Measurements from ENCODE around the gene FANK1.
"Not testable (repeated sequence)": the region's sequence is repeated elsewhere in the genome, so short reads cannot be mapped to it uniquely, and the experiment has no call there.

FANK1 gene

DNA sequence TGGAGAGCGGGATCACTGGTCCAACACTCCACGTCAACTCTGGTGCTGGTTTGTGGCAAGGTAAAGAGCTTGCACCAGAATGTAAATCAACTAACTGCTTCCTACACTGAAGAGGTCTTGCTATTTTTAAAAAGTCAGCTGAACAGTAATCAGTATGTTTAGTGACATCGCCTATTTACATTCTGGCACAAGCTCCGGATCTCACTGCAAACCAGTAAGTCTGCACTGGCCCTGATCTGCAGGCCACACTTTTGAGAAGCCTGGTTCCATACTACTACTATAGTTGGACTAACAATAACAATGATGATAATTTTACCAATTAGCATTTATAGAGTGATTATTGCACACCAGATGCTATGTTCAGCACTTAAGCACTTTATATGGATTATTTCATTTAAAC, 6.9 kb upstream of the FANK1 start:
- not testable (repeated sequence) for DNase-seq (ENCODE audit: low read depth)

DNA sequence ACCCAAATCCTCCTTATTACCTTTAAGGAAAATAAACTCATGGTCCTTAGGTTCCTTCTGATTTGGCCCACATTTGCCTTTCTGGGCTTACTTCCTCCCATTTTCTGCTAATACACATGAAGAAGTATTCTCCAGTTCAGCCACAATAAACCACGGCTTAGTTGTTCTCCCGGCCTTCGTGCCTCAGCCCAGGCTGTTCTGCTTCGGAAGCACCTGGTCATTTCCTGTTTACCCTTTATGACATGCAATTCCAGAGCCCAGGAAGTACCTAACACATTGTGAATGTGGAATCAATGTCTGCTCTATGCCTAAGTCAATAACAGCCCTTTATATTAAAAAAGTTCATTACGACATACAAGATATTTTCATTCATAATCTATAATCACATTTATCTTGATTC, 4.0 kb upstream of the FANK1 start:
- DNase-seq (ENCODE audit: low read depth), result not testable (repeated sequence)

- DNase-seq (ENCODE audit: low read depth), result not testable (repeated sequence)
Observed at GRCh38 chr10:125894176-125894575, 2.2 kb upstream of the FANK1 start.

DNA sequence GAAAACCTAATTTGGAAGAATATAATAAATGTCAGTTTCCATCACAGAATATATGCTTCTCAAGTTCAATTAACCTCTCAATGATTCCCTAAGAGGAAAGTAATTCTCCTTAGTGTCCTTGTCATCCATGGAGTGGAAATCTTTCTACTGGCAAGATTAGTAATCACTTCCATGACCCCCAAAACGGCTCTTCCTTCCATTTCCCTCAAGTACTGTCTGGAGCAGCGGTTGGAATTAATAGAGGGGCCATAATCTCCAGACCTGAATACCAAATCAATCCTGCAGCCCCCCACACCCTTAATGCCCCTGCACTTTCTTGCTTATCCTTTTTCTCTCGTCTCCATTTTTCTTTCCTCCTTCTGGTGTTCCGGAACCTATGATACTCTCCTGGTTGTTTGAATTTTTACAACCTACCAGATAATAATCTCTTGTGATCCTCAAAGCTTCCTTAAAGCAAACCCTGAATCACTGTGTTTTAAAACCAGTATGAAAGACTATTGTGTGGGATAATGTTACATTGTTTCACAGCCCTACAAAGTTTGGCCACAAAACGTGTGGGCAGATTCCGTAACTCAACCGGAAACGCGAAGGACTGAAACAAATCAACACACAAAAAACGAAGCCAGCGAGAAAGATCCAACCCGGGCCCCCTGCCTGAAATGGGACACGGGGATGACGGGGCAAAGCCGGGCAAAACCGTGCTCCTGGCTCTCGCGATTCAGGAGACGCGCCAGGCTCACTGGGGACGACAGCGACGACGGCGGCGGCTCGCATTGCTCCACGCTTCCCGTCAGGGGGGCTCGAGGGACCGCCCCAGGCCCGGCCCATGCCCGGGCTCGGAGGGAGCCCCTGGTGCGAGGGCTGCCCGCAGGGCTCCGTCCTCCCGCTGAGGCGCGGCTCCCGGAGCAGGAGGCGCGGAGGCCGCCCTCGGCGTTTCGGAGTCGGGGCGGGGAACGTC, 955 bp upstream of the FANK1 start:
- DNase-seq (ENCODE audit: low read depth), result peak; percentile 4

GRCh38 chr10:125897317-125897716, 953 bp downstream of the FANK1 start:
- DNase-seq (ENCODE audit: low read depth), result not testable (repeated sequence)

DNA sequence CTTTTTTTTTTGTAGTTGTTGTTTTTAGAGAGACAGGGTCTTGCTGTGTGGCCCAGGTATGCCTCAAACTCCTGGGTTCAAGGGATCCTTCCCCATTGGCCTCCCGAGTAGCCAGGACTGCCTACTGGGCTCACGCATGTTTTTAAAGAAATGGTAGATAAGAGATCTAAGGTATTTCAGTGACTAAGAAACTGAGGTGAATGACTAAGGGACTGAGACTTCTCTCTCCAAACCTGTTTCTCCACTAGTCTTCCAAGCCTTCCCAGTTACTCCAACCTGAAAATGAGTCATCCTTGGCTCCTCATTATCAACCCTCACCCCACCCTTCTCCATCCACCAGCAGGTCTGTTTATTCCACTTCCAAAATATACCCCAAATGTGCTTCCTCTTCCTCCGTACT, 4.6 kb downstream of the FANK1 start:
- not testable (repeated sequence) for DNase-seq (ENCODE audit: low read depth)

GRCh38 chr10:125903135-125903640, 6.8 kb downstream of the FANK1 start:
- not testable (repeated sequence) for DNase-seq (ENCODE audit: low read depth)

GRCh38 chr10:125905069-125905994, 9.0 kb downstream of the FANK1 start:
- not testable (repeated sequence) for DNase-seq (ENCODE audit: low read depth)

GRCh38 chr10:125907598-125907997, 11.2 kb downstream of the FANK1 start:
- DNase-seq (ENCODE audit: low read depth), result not testable (repeated sequence)

GRCh38 chr10:125908813-125909212, 12.4 kb downstream of the FANK1 start:
- DNase-seq (ENCODE audit: low read depth), result not testable (repeated sequence)

DNA sequence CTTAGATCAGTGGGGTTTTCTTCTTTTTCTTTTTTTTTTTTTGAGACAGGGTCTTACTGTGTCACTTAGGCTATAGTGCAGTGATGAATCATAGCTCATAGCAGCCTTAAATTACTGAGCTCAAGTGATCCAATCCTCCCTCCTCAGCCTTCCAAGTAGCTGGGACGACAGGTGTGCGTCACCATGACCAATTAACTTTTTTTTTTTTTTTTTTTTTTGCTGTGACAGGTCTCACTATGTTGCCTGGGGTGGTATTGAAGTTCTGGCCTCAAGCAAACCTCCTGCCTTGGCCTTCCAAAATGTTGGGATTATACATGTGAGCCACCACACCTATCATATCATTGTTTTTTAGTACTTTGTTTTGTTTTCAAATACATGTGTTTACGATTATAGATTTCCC, 13.1 kb downstream of the FANK1 start:
- DNase-seq (ENCODE audit: low read depth), result not testable (repeated sequence)

DNA sequence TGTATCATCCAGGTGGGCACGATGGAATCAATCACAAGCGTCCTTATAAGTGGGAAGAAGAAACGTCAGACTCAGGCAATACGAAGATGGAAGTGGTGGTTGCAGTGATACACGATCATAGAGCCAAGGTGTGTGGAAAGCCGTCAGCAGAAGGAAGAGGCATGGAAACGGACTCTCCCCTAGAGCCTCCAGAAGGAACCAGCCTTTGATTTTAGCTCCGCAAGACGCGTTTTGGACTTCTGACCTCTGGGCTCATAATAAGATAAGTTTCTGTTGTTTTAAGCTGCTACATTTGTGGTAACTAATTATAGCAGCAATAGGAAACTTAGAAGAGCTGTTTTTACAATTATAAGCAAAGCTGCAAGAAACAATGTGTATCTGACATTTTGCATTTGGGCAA, 14.8 kb downstream of the FANK1 start:
- DNase-seq (ENCODE audit: low read depth), result no peak

- no peak for DNase-seq (ENCODE audit: low read depth)
Observed at GRCh38 chr10:125911990-125912389, 15.6 kb downstream of the FANK1 start.

DNA sequence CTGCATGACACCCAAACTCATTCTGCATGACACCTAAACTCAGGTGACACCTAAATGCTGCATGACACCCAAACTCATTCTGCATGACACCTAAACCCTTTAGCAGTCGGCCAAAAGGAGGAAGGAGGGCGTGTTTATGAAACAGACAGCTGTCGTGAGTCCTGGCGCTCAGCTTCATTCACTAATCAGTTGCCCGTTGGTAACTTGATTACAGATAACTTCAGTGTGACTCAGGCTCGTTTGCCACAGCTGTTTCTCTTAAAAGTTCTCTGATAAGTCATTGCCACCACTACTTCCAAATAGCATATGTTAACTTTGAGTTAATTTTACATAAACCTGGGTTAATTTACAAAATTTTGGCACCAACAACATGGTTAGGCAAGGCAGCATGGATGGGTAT, 16.9 kb downstream of the FANK1 start:
- not testable (repeated sequence) for DNase-seq (ENCODE audit: low read depth)

DNA sequence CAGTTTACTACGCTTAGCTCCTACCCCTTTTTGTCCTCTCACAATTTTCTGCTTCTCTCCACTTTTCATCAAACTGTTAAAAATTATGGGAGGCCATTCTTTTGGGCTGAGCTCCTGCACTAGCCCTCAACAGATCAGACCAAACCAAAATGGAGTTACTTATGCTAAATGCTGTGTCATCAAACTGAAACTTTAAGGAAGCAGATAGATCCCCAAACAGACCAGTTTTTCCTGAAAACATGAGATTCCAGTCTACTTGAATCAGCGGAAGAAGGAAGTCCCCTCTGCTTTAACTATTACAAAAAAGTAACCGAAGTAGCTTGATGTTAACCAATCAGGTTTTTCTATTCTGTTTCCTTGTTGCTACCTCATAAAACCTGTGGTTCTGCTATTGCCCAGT, 20.6 kb downstream of the FANK1 start:
- DNase-seq (ENCODE audit: low read depth), result no peak

GRCh38 chr10:125917704-125918361, 21.5 kb downstream of the FANK1 start:
- DNase-seq (ENCODE audit: low read depth), result not testable (repeated sequence)

- not testable (repeated sequence) for DNase-seq (ENCODE audit: low read depth)
Observed at GRCh38 chr10:125921643-125922306, 25.4 kb downstream of the FANK1 start.

GRCh38 chr10:125925262-125925834, 29.0 kb downstream of the FANK1 start:
- no peak for DNase-seq (ENCODE audit: low read depth)

- DNase-seq (ENCODE audit: low read depth), result no peak
Observed at GRCh38 chr10:125926247-125926646, 29.9 kb downstream of the FANK1 start.

GRCh38 chr10:125927265-125927664, 30.9 kb downstream of the FANK1 start:
- not testable (repeated sequence) for DNase-seq (ENCODE audit: low read depth)
